HEK293 (cell line): Measurements from ENCODE around the gene BEGAIN.

Experiments used
- CTCF ChIA-PET: fragments of 350-600 bp; formaldehyde crosslinking; extraction: SDS; loops from one replicate; lab custom pipeline; 2021; ENCODE audit warnings: antibody characterized with exemption; lab: Yijun Ruan, JAX
- POLR2A ChIA-PET: fragments of 300-600 bp; formaldehyde crosslinking; extraction: SDS; loops from one replicate; lab custom pipeline; 2020; ENCODE audit warnings: antibody characterized with exemption, inconsistent platforms; lab: Yijun Ruan, JAX
- H3K27ac ChIP-seq: fragments of 200-500 bp; sonication (Bioruptor generic); 2 replicates; pipeline ENCODE4 v1.5.1; 2014; ENCODE audit warnings: low read depth, low read length, control low read depth, inconsistent platforms; ENCODE audit errors: extremely low read depth
- H3K36me3 ChIP-seq, 2 experiments: fragments of 200-500 bp in 1 of 2; sonication (Bioruptor generic) in 1 of 2; 1 replicate in 1 of 2; 2 replicates in 1 of 2; pipeline ENCODE4 v1.5.1; 2014 to 2017; ENCODE audit warnings: inconsistent platforms in 2 of 2, low read length in 2 of 2; ENCODE audit not compliant: control insufficient read depth in 2 of 2, insufficient read depth in 1 of 2
- H3K4me1 ChIP-seq: fragments of 200-500 bp; sonication (Bioruptor generic); 2 replicates; pipeline ENCODE4 v1.5.1; 2014; ENCODE audit warnings: mild to moderate bottlenecking, low read length, inconsistent platforms; ENCODE audit not compliant: control insufficient read depth, insufficient read depth
- H3K4me3 ChIP-seq: 2 replicates; pipeline ENCODE4 v1.5.1; 2011; ENCODE audit warnings: low read depth, mild to moderate bottlenecking, control low read depth, low read length, moderate library complexity
- H3K9me3 ChIP-seq: fragments of 200-500 bp; sonication (Bioruptor generic); 2 replicates; pipeline ENCODE4 v1.5.1; 2014; ENCODE audit warnings: low read depth, low read length, inconsistent platforms; ENCODE audit not compliant: control insufficient read depth, insufficient read depth
- KLF8 ChIP-seq: fragments of 450-650 bp; formaldehyde crosslinking; IDR thresholded peaks from 2 replicates; pipeline ENCODE4 v1.5.1; 2016; ENCODE audit warnings: missing biosample characterization, missing genetic modification characterization
- OSR2 ChIP-seq: fragments of 450-650 bp; formaldehyde crosslinking; IDR thresholded peaks from 2 replicates; pipeline ENCODE4 v1.5.1; 2016; ENCODE audit warnings: missing biosample characterization, missing genetic modification characterization
- RBAK ChIP-seq: fragments of 450-650 bp; formaldehyde crosslinking; IDR thresholded peaks from 2 replicates; pipeline ENCODE4 v1.5.1; 2016; ENCODE audit warnings: missing biosample characterization, missing genetic modification characterization
- ZBTB21 ChIP-seq: fragments of 450-650 bp; formaldehyde crosslinking; IDR thresholded peaks from 2 replicates; pipeline ENCODE4 v1.5.1; 2017; ENCODE audit warnings: missing biosample characterization, missing genetic modification characterization
- ZNF132 ChIP-seq: fragments of 450-650 bp; formaldehyde crosslinking; IDR thresholded peaks from 2 replicates; pipeline ENCODE4 v1.5.1; 2017; ENCODE audit warnings: missing biosample characterization, missing genetic modification characterization, borderline replicate concordance
- ZNF292 ChIP-seq: fragments of 450-650 bp; formaldehyde crosslinking; IDR thresholded peaks from 2 replicates; pipeline ENCODE4 v1.5.1; 2016; ENCODE audit warnings: low read depth, missing biosample characterization, missing genetic modification characterization, borderline replicate concordance
- ZNF423 ChIP-seq: fragments of 450-650 bp; formaldehyde crosslinking; IDR thresholded peaks from 2 replicates; pipeline ENCODE4 v1.5.1; 2016; ENCODE audit warnings: missing biosample characterization, missing genetic modification characterization
- ZNF514 ChIP-seq: fragments of 450-650 bp; formaldehyde crosslinking; IDR thresholded peaks from 2 replicates; pipeline ENCODE4 v1.5.1; 2016; ENCODE audit warnings: missing biosample characterization, missing genetic modification characterization
- ZNF529 ChIP-seq: fragments of 450-650 bp; formaldehyde crosslinking; IDR thresholded peaks from 2 replicates; pipeline ENCODE4 v1.5.1; 2017; ENCODE audit warnings: missing genetic modification characterization, missing biosample characterization; ENCODE audit not compliant: insufficient replicate concordance
- ZNF600 ChIP-seq: fragments of 450-650 bp; formaldehyde crosslinking; IDR thresholded peaks from 2 replicates; pipeline ENCODE4 v1.5.1; 2016; ENCODE audit warnings: missing biosample characterization, missing genetic modification characterization
- ZNF623 ChIP-seq: fragments of 450-650 bp; formaldehyde crosslinking; IDR thresholded peaks from 2 replicates; pipeline ENCODE4 v1.5.1; 2016; ENCODE audit warnings: missing biosample characterization, missing genetic modification characterization
- ZNF768 ChIP-seq: fragments of 450-650 bp; formaldehyde crosslinking; IDR thresholded peaks from 2 replicates; pipeline ENCODE4 v1.5.1; 2018; ENCODE audit warnings: missing biosample characterization, mild to moderate bottlenecking, missing genetic modification characterization
- ZNF837 ChIP-seq: fragments of 450-650 bp; formaldehyde crosslinking; IDR thresholded peaks from 2 replicates; pipeline ENCODE4 v1.5.1; 2016; ENCODE audit warnings: missing biosample characterization, missing genetic modification characterization
- ZNF843 ChIP-seq: fragments of 450-650 bp; formaldehyde crosslinking; IDR thresholded peaks from 2 replicates; pipeline ENCODE4 v1.5.1; 2016; ENCODE audit warnings: missing biosample characterization, missing genetic modification characterization
- ZXDB ChIP-seq: fragments of 450-650 bp; formaldehyde crosslinking; IDR thresholded peaks from 2 replicates; pipeline ENCODE4 v1.5.1; 2016; ENCODE audit warnings: missing biosample characterization, missing genetic modification characterization
- TF ChIP-seq, protein P1 (sequence below): fragments of 450-650 bp; formaldehyde crosslinking; IDR thresholded peaks from 2 replicates; pipeline ENCODE4 v1.5.1; 2016; ENCODE audit warnings: missing biosample characterization, missing genetic modification characterization, borderline replicate concordance
- TF ChIP-seq, protein P2 (sequence below): fragments of 450-650 bp; formaldehyde crosslinking; IDR thresholded peaks from 2 replicates; pipeline ENCODE4 v1.5.1; 2016; ENCODE audit warnings: missing biosample characterization, missing genetic modification characterization
- TF ChIP-seq, protein P3 (sequence below): fragments of 450-650 bp; formaldehyde crosslinking; IDR thresholded peaks from 2 replicates; pipeline ENCODE4 v1.5.1; 2016; ENCODE audit warnings: missing biosample characterization, missing genetic modification characterization
- TF ChIP-seq, protein P4 (sequence below): fragments of 450-650 bp; formaldehyde crosslinking; IDR thresholded peaks from 2 replicates; pipeline ENCODE4 v1.5.1; 2016; ENCODE audit warnings: missing biosample characterization, missing genetic modification characterization
- TF ChIP-seq, protein P5 (sequence below): fragments of 450-650 bp; formaldehyde crosslinking; IDR thresholded peaks from 2 replicates; pipeline ENCODE4 v1.5.1; 2017; ENCODE audit warnings: missing biosample characterization, missing genetic modification characterization

BEGAIN gene

DNA sequence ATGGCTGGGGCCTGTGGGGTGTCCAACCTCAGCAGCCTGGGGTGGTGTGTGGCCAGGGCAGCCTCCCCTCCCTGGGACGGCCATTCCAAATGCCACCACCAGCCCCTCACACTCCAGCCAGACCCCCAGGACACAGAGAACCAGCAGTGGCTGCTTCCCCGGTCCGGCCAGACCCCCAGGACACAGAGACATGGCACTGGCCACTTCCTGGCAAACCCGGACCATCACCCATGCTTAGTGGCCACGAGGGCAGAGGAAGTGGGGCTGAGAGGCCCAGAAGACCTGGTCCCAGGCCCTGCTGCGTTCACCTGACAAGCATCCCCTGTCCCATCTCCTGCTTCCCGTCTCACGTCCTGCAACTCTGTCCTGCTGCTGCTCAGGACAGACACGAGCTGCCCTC lies 26.7 kb downstream of the BEGAIN start:
- ChIA-PET POLR2A (no interaction called here), CTCF (no interaction called here)
- Histone ChIP-seq H3K36me3 (no peaks in the 10 kb centered on the region), H3K4me1 (no peaks in the 10 kb centered on the region), H3K4me3 (no peak overlapping the region), H3K9me3 (no peaks in the 10 kb centered on the region), H3K27ac (no peak overlapping the region)
- TF ChIP-seq, protein P1, sequence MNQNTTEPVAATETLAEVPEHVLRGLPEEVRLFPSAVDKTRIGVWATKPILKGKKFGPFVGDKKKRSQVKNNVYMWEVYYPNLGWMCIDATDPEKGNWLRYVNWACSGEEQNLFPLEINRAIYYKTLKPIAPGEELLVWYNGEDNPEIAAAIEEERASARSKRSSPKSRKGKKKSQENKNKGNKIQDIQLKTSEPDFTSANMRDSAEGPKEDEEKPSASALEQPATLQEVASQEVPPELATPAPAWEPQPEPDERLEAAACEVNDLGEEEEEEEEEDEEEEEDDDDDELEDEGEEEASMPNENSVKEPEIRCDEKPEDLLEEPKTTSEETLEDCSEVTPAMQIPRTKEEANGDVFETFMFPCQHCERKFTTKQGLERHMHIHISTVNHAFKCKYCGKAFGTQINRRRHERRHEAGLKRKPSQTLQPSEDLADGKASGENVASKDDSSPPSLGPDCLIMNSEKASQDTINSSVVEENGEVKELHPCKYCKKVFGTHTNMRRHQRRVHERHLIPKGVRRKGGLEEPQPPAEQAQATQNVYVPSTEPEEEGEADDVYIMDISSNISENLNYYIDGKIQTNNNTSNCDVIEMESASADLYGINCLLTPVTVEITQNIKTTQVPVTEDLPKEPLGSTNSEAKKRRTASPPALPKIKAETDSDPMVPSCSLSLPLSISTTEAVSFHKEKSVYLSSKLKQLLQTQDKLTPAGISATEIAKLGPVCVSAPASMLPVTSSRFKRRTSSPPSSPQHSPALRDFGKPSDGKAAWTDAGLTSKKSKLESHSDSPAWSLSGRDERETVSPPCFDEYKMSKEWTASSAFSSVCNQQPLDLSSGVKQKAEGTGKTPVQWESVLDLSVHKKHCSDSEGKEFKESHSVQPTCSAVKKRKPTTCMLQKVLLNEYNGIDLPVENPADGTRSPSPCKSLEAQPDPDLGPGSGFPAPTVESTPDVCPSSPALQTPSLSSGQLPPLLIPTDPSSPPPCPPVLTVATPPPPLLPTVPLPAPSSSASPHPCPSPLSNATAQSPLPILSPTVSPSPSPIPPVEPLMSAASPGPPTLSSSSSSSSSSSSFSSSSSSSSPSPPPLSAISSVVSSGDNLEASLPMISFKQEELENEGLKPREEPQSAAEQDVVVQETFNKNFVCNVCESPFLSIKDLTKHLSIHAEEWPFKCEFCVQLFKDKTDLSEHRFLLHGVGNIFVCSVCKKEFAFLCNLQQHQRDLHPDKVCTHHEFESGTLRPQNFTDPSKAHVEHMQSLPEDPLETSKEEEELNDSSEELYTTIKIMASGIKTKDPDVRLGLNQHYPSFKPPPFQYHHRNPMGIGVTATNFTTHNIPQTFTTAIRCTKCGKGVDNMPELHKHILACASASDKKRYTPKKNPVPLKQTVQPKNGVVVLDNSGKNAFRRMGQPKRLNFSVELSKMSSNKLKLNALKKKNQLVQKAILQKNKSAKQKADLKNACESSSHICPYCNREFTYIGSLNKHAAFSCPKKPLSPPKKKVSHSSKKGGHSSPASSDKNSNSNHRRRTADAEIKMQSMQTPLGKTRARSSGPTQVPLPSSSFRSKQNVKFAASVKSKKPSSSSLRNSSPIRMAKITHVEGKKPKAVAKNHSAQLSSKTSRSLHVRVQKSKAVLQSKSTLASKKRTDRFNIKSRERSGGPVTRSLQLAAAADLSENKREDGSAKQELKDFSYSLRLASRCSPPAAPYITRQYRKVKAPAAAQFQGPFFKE (tag by site-specific recombination), result no peak
- TF ChIP-seq, protein P2, sequence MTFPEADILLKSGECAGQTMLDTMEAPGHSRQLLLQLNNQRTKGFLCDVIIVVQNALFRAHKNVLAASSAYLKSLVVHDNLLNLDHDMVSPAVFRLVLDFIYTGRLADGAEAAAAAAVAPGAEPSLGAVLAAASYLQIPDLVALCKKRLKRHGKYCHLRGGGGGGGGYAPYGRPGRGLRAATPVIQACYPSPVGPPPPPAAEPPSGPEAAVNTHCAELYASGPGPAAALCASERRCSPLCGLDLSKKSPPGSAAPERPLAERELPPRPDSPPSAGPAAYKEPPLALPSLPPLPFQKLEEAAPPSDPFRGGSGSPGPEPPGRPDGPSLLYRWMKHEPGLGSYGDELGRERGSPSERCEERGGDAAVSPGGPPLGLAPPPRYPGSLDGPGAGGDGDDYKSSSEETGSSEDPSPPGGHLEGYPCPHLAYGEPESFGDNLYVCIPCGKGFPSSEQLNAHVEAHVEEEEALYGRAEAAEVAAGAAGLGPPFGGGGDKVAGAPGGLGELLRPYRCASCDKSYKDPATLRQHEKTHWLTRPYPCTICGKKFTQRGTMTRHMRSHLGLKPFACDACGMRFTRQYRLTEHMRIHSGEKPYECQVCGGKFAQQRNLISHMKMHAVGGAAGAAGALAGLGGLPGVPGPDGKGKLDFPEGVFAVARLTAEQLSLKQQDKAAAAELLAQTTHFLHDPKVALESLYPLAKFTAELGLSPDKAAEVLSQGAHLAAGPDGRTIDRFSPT, result no peak
- TF ChIP-seq ZXDB (tag by site-specific recombination) (no peak), ZBTB21 (tag by site-specific recombination) (no peak), ZNF837 (no peak), ZNF843 (tag by site-specific recombination) (no peak), ZNF529 (no peak), ZNF292 (tag by site-specific recombination) (no peak), RBAK (tag by site-specific recombination) (no peak), ZNF423 (tag by site-specific recombination) (no peak), ZNF623 (tag by site-specific recombination) (no peak), ZNF514 (tag by site-specific recombination) (no peak), ZNF768 (no peak), KLF8 (no peak), OSR2 (no peak), ZNF132 (tag by site-specific recombination) (no peak), ZNF600 (tag by site-specific recombination) (no peak)
- TF ChIP-seq, protein P3, sequence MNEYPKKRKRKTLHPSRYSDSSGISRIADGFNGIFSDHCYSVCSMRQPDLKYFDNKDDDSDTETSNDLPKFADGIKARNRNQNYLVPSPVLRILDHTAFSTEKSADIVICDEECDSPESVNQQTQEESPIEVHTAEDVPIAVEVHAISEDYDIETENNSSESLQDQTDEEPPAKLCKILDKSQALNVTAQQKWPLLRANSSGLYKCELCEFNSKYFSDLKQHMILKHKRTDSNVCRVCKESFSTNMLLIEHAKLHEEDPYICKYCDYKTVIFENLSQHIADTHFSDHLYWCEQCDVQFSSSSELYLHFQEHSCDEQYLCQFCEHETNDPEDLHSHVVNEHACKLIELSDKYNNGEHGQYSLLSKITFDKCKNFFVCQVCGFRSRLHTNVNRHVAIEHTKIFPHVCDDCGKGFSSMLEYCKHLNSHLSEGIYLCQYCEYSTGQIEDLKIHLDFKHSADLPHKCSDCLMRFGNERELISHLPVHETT, result no peak
- TF ChIP-seq, protein P4, sequence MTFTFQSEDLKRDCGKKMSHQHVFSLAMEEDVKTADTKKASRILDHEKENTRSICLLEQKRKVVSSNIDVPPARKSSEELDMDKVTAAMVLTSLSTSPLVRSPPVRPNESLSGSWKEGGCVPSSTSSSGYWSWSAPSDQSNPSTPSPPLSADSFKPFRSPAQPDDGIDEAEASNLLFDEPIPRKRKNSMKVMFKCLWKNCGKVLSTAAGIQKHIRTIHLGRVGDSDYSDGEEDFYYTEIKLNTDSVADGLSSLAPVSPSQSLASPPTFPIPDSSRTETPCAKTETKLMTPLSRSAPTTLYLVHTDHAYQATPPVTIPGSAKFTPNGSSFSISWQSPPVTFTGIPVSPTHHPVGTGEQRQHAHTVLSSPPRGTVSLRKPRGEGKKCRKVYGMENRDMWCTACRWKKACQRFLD (tag by site-specific recombination), result no peak
- TF ChIP-seq, protein P5, sequence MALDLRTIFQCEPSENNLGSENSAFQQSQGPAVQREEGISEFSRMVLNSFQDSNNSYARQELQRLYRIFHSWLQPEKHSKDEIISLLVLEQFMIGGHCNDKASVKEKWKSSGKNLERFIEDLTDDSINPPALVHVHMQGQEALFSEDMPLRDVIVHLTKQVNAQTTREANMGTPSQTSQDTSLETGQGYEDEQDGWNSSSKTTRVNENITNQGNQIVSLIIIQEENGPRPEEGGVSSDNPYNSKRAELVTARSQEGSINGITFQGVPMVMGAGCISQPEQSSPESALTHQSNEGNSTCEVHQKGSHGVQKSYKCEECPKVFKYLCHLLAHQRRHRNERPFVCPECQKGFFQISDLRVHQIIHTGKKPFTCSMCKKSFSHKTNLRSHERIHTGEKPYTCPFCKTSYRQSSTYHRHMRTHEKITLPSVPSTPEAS, result no peak
